ENCODE measurements around the gene AGBL3. TPM values are rescaled to one million over a fixed set of nuclear protein-coding genes. Genes with fewer than 3 reads are reported as not detected.

Gene AGBL3
- total and polyA plus RNA-seq, 2 of the 8 experiments (the other 6 are each of a cell fraction or from before 2014, with no cell fraction given), result 1.1 to 1.9 TPM

DNA sequence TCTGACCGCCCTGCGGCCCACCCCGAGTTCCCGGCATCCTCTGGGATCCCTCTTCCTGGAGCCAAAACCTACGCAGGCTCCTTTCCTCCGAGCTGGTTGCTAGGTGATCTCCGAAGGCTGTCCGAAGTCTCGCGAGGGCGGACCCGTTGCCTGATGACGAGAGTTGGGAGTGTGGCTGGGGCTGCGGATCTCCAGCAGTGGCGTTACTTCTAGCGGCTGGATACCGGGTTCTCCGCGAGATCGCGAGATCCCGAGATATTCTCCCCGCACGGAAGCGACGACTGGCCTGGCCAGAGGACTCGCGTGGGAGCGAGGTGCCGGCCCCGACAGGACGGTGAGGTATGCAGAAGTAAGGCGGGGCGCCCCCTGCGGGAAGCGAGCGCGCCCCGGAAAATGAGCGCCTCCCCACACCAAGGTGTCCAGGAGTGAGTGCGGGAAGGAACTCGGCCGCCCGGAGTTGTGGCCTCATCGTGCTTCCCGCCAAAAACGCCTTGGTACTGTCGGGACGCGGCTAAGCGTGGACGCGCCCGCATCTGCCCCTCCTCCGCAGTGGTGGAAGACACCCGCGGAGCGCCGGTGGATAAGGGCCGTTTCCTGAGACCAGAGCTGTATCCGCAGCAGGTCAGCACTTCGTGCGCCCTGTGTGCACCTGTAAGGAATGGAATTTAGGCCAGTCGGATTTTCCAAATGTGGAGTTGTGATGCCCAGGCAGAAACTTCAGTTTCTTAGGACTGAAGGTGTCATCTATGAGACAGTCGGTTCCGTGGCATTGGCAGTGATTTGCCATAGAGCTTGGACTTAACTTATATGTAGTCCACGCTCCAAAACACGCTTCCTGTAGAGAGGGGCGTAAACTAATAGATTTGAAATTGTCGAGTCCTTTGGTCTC is at the start of gene AGBL3 (continued):
- no peak for TF ChIP-seq FOSL1 (IDR thresholded peaks at IDR 0.05; ENCODE audit: insufficient read depth, low read depth, low read length)
- TF ChIP-seq RXRA (IDR thresholded peaks at IDR 0.05; ENCODE audit: insufficient read depth, low read depth, low read length), result no peak
- peak; percentile 94 for TF ChIP-seq MAX (IDR thresholded peaks at IDR 0.05)
- peak; percentile 97 for TF ChIP-seq ASH2L (IDR thresholded peaks at IDR 0.05; ENCODE audit: low read length)
- no peak for TF ChIP-seq SUZ12 (IDR thresholded peaks at IDR 0.05; ENCODE audit: low read length)
- no peak for TF ChIP-seq CBX5 (IDR thresholded peaks at IDR 0.05; ENCODE audit: low read depth, low read length)
- TF ChIP-seq SIN3A (conservative IDR thresholded peaks at IDR 0.05 in 1 of 2, IDR thresholded peaks at IDR 0.05 in 1 of 2; ENCODE audit: low read depth in 1 of 2, low read length in 2 of 2), result 0 out of 4 replicates have a peak, but pooled peaks of 1 of the 2 experiments have one; percentile 14
- TF ChIP-seq GTF2F1 (IDR thresholded peaks at IDR 0.05; ENCODE audit: borderline replicate concordance, low read depth, low read length), result no peak
- TF ChIP-seq ATF3 (IDR thresholded peaks at IDR 0.05; ENCODE audit: insufficient read depth, low read depth, low read length), result no peak

Data from H1 (cell line).